Measurements from ENCODE around the gene BHLHA9.

DNA sequence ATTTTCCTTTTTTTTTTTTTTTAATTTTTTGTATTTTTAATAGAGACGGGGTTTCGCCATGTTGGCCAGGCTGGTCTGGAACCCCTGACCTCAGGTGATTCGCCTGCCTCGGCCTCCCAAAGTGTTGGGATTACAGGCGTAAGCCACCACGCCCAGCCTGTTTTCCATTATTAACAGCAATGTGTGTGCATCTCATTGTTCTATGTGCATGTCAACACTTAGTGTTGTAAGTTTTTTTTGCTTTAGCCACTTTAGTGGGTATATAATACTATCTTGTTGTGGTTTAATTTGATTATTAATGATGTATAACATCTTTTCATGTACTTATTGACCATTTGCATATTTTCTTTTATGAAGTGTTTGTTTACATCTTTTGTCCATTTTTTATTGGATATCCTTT, 32.8 kb upstream of the BHLHA9 start:
- TF ChIP-seq CTCF (IDR thresholded peaks at IDR 0.05): no peak
- no peak for TF ChIP-seq POLR2A (IDR thresholded peaks at IDR 0.05; ENCODE audit: low read length)
- TF ChIP-seq JUN (IDR thresholded peaks at IDR 0.05): no peak
